ENCODE results near the gene CENPA.

DNA sequence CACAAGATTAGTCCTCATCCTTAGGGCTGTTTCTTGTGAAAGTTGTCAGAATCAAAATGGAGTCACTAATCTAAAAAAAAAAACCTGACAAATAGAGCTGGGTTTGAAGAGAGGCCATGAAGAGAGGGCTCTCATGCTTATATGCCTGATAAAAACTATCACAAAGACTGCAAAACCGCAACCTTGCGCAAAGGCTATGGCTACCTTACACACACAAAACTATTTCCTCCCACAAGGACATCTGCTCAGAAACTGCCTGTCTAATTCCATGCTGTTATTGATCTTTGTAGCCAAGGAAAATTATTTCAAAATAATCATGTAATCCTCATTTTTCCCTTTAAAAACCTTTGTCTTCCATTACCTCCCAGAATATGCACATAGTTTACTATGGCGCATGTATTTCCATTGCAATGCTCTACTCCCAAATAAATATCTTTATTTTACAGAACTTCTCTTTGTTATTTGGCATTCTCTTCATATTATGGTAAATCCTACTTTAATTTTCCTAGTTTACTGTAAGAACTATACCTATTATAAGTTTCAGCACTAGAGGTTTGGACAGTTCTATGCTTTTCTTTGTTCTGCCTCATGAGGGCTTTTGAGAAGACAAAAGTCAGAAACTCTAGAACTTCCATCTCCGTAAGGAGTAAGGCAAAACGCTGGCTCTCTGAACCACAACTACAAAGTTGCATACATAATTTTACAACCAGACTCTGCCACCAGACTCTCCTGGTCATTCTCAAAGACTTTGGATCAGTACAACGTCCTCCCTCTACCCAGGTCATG, 52.5 kb downstream of the CENPA start:
- TF ChIP-seq, protein P1, sequence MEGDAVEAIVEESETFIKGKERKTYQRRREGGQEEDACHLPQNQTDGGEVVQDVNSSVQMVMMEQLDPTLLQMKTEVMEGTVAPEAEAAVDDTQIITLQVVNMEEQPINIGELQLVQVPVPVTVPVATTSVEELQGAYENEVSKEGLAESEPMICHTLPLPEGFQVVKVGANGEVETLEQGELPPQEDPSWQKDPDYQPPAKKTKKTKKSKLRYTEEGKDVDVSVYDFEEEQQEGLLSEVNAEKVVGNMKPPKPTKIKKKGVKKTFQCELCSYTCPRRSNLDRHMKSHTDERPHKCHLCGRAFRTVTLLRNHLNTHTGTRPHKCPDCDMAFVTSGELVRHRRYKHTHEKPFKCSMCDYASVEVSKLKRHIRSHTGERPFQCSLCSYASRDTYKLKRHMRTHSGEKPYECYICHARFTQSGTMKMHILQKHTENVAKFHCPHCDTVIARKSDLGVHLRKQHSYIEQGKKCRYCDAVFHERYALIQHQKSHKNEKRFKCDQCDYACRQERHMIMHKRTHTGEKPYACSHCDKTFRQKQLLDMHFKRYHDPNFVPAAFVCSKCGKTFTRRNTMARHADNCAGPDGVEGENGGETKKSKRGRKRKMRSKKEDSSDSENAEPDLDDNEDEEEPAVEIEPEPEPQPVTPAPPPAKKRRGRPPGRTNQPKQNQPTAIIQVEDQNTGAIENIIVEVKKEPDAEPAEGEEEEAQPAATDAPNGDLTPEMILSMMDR (IDR thresholded peaks at IDR 0.05), result no peak
- no peak for TF ChIP-seq POLR2A (IDR thresholded peaks at IDR 0.05)
